CD4-positive, CD25-positive, alpha-beta regulatory T cell (primary cell): ENCODE data around the gene ATP2B2. TPM values are rescaled to one million over a fixed set of nuclear protein-coding genes. Genes with fewer than 3 reads are reported as not detected.

Experiments used
- ATAC-seq, 2 donors: fragments of 150-1000 bp; cut with Tn5 transposase; one replicate each; pipeline ENCODE4 v1.10.0; 2021; ENCODE audit warnings: low read depth in 2 of 2, moderate number of reproducible peaks in 2 of 2, moderate library complexity in 1 of 2
- DNase-seq, 3 donors: peaks; one replicate each; pipeline versions ENCODE4 v3.0.0 to v3.0.0-alpha.2; 2012 to 2022; ENCODE audit warnings: mixed read lengths in 1 of 3
- H3K27ac ChIP-seq: one replicate; pipeline ENCODE4 v1.7.0; 2013; ENCODE audit warnings: mild to moderate bottlenecking, low read length; ENCODE audit not compliant: insufficient read depth, poor library complexity, severe bottlenecking
- H3K27me3 ChIP-seq: one replicate; pipeline ENCODE4 v1.7.0; 2013; ENCODE audit warnings: low read length; ENCODE audit not compliant: control insufficient read depth, insufficient read depth
- H3K36me3 ChIP-seq: one replicate; pipeline ENCODE4 v1.7.0; 2013; ENCODE audit warnings: mild to moderate bottlenecking, low read length, moderate library complexity; ENCODE audit not compliant: control insufficient read depth, insufficient read depth
- H3K4me1 ChIP-seq: 2 replicates; pipeline ENCODE4 v1.7.0; 2013; ENCODE audit warnings: mild to moderate bottlenecking, low read length; ENCODE audit not compliant: insufficient read depth, control insufficient read depth, poor library complexity, severe bottlenecking
- H3K4me3 ChIP-seq: one replicate; pipeline ENCODE4 v1.7.0; 2013; ENCODE audit warnings: low read depth, mild to moderate bottlenecking, low read length, moderate library complexity
- H3K9me3 ChIP-seq, 2 experiments: 1 replicate in 1 of 2; 2 replicates in 1 of 2; pipeline ENCODE4 v1.7.0; 2013; ENCODE audit warnings: low read length in 2 of 2, mild to moderate bottlenecking in 1 of 2, moderate library complexity in 1 of 2; ENCODE audit not compliant: control insufficient read depth in 2 of 2
- H3K27ac Mint-ChIP-seq, 3 donors: one replicate each; pipeline ENCODE4 v1.8.0; 2020 to 2022; ENCODE audit warnings: mild to moderate bottlenecking in 3 of 3, mixed read lengths in 3 of 3, moderate library complexity in 2 of 3
- H3K27me3 Mint-ChIP-seq: one replicate; pipeline ENCODE4 v1.8.0; 2022; ENCODE audit warnings: mild to moderate bottlenecking, mixed read lengths
- H3K36me3 Mint-ChIP-seq: one replicate; pipeline ENCODE4 v1.8.0; 2020; ENCODE audit warnings: mixed read lengths
- H3K4me1 Mint-ChIP-seq, 4 donors: one replicate each; pipeline ENCODE4 v1.8.0; 2020 to 2022; ENCODE audit warnings: mixed read lengths in 4 of 4, mild to moderate bottlenecking in 1 of 4
- H3K4me3 Mint-ChIP-seq, 4 donors: one replicate each; pipeline ENCODE4 v1.8.0; 2020 to 2022; ENCODE audit warnings: mild to moderate bottlenecking in 4 of 4, mixed read lengths in 4 of 4, moderate library complexity in 3 of 4
- H3K9me3 Mint-ChIP-seq, 7 donors: one replicate each; pipeline ENCODE4 v1.8.0; 2020 to 2022; ENCODE audit warnings: mixed read lengths in 7 of 7, mild to moderate bottlenecking in 3 of 7, moderate library complexity in 2 of 7
- polyA plus RNA-seq, 4 donors: library from polyadenylated mRNA; unstranded; fragments of 300-500 nt; fragmentation: Illumina TruSeq; gene quantifications; one replicate each; pipeline ENCODE4 v1.2.3, GENCODE V29; 2021
- total RNA-seq: library from RNA; stranded (reverse); gene quantifications from one replicate; pipeline ENCODE4 v1.2.3, GENCODE V29; 2022

The ATP2B2 gene
- total and polyA plus RNA-seq, 5 donors from 2014 or later = 0.13 TPM; not detected in 4

DNA sequence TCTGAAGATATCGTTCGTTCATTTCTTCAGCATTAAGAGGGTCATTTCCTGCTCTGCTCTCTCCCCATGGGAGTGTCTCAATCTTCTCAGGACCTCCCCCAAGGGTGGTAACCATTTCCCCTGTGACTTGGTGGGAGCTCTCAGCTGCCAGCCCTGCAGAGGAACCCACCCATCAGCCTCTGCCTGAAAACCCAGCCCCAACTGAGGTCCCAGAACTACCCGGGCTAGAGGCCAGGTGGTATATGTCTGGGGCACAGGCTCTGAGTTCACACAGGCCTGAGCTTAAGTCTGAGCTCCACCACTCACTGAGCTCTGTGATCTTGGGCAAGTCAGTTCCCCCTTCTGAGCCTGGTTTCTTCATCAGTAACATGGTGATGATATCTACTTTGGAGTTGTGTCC lies 10.0 kb upstream of the ATP2B2 start:
- Mint-ChIP-seq H3K4me1 (no peaks in the 10 kb centered on the region), H3K36me3 (no peaks in the 10 kb centered on the region), H3K27ac (no peak overlapping the region), H3K4me3 (no peak overlapping the region), H3K9me3 (no peaks in the 10 kb centered on the region), H3K27me3 (peaks cover 9% of the 10 kb centered on the region)
- H3K9me3 ChIP-seq = no peaks in the 10 kb centered on the region
- DNase-seq = no peak
- no peak overlapping the region for H3K4me3 ChIP-seq
- H3K4me1 ChIP-seq = no peaks in the 10 kb centered on the region
- no peaks in the 10 kb centered on the region for H3K36me3 ChIP-seq
- no peak for ATAC-seq
- no peak overlapping the region for H3K27ac ChIP-seq
- H3K27me3 ChIP-seq = no peaks in the 10 kb centered on the region

- Mint-ChIP-seq H3K4me3 (no peak overlapping the region), H3K4me1 (no peaks in the 10 kb centered on the region), H3K27me3 (peaks cover 5% of the 10 kb centered on the region), H3K9me3 (no peaks in the 10 kb centered on the region), H3K36me3 (no peaks in the 10 kb centered on the region), H3K27ac (no peak overlapping the region)
- H3K4me3 ChIP-seq = no peak overlapping the region
- H3K36me3 ChIP-seq = no peaks in the 10 kb centered on the region
- ATAC-seq = no peak
- H3K27ac ChIP-seq = no peak overlapping the region
- H3K27me3 ChIP-seq = no peaks in the 10 kb centered on the region
- H3K9me3 ChIP-seq = no peaks in the 10 kb centered on the region
- no peaks in the 10 kb centered on the region for H3K4me1 ChIP-seq
- no peak for DNase-seq
Measured at GRCh38 chr3:10514407-10515069, 9.2 kb upstream of the ATP2B2 start.

DNA sequence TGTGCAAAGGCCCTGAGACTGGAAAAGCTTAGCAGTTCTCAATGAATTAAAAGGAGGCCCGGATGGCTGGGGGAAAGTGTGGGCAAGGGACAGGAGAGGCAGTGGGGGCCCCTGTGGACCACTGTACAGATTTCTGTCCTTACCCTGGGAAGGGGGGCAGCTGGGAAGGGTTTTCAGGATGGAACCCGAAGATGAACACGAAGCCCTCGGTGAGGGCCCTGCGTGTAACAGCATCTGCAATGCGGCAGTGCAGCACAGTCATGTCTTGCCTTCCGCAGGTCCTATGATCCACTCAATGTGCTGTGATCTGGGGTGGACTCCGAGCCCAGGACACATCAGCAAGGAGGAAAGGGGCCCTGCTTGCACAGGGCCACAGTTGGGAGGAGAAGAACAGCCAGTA lies 7.9 kb upstream of the ATP2B2 start:
- H3K27ac Mint-ChIP-seq = no peak overlapping the region
- ATAC-seq = no peak

DNA sequence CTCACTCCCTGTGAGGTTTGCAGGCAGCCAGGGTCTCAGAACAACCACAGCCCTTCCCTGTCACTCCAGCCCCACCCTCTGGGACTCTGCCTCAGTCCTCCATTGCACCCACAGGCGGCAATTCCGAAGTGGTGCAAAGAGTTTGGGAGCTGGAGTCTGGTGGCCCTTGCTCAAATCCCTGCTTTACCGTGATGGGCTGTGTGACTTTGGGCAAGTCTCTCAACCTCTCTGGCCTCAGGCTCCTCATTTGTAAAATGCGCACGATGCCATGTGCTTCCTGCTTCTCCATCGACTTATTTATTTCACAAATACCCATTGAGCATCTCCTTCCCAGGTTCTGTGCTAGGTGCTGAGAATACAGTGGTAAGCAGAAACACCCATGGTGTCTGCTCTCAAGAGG lies 7.3 kb upstream of the ATP2B2 start:
- Mint-ChIP-seq H3K27ac (no peak overlapping the region), H3K4me3 (no peak overlapping the region), H3K36me3 (no peaks in the 10 kb centered on the region), H3K9me3 (no peaks in the 10 kb centered on the region), H3K27me3 (no peaks in the 10 kb centered on the region), H3K4me1 (no peaks in the 10 kb centered on the region)
- Histone ChIP-seq H3K27me3 (no peaks in the 10 kb centered on the region), H3K27ac (no peak overlapping the region), H3K4me1 (no peaks in the 10 kb centered on the region), H3K9me3 (no peaks in the 10 kb centered on the region), H3K36me3 (no peaks in the 10 kb centered on the region), H3K4me3 (no peak overlapping the region)
- ATAC-seq (no peak), DNase-seq (no peak)

More for the DNA sequence above, 7.9 kb upstream of the ATP2B2 start:
- no peaks in the 10 kb centered on the region for H3K9me3 ChIP-seq
- no peaks in the 10 kb centered on the region for H3K4me1 ChIP-seq
- no peaks in the 10 kb centered on the region for H3K9me3 Mint-ChIP-seq
- no peak overlapping the region for H3K4me3 Mint-ChIP-seq
- no peaks in the 10 kb centered on the region for H3K4me1 Mint-ChIP-seq
- H3K27me3 ChIP-seq = no peaks in the 10 kb centered on the region
- no peaks in the 10 kb centered on the region for H3K36me3 Mint-ChIP-seq
- no peak overlapping the region for H3K27ac ChIP-seq
- H3K4me3 ChIP-seq = no peak overlapping the region
- peaks cover under 1% of the 10 kb centered on the region for H3K27me3 Mint-ChIP-seq
- DNase-seq = no peak
- no peaks in the 10 kb centered on the region for H3K36me3 ChIP-seq

GRCh38 chr3:10511809-10512494 lies 6.6 kb upstream of the ATP2B2 start:
- Histone ChIP-seq H3K4me1 (no peaks in the 10 kb centered on the region), H3K4me3 (no peak overlapping the region), H3K27me3 (no peaks in the 10 kb centered on the region), H3K9me3 (no peaks in the 10 kb centered on the region), H3K27ac (no peak overlapping the region), H3K36me3 (no peaks in the 10 kb centered on the region)
- Mint-ChIP-seq H3K27me3 (no peaks in the 10 kb centered on the region), H3K27ac (no peak overlapping the region), H3K36me3 (no peaks in the 10 kb centered on the region), H3K4me1 (no peaks in the 10 kb centered on the region), H3K4me3 (no peak overlapping the region), H3K9me3 (no peaks in the 10 kb centered on the region)
- DNase-seq = no peak
- no peak for ATAC-seq

- Histone ChIP-seq H3K36me3 (no peaks in the 10 kb centered on the region), H3K4me3 (no peak overlapping the region), H3K4me1 (no peaks in the 10 kb centered on the region), H3K27ac (no peak overlapping the region), H3K9me3 (no peaks in the 10 kb centered on the region), H3K27me3 (no peaks in the 10 kb centered on the region)
- no peaks in the 10 kb centered on the region for H3K27me3 Mint-ChIP-seq
- H3K27ac Mint-ChIP-seq = no peak overlapping the region
- no peak overlapping the region for H3K4me3 Mint-ChIP-seq
- no peak for DNase-seq
- no peaks in the 10 kb centered on the region for H3K36me3 Mint-ChIP-seq
- no peaks in the 10 kb centered on the region for H3K9me3 Mint-ChIP-seq
- peaks cover 0 to under 1% (median 0%) of the 10 kb centered on the region in 4 donors for H3K4me1 Mint-ChIP-seq
- no peak for ATAC-seq
Measured at GRCh38 chr3:10510743-10511432, 5.5 kb upstream of the ATP2B2 start.

DNA sequence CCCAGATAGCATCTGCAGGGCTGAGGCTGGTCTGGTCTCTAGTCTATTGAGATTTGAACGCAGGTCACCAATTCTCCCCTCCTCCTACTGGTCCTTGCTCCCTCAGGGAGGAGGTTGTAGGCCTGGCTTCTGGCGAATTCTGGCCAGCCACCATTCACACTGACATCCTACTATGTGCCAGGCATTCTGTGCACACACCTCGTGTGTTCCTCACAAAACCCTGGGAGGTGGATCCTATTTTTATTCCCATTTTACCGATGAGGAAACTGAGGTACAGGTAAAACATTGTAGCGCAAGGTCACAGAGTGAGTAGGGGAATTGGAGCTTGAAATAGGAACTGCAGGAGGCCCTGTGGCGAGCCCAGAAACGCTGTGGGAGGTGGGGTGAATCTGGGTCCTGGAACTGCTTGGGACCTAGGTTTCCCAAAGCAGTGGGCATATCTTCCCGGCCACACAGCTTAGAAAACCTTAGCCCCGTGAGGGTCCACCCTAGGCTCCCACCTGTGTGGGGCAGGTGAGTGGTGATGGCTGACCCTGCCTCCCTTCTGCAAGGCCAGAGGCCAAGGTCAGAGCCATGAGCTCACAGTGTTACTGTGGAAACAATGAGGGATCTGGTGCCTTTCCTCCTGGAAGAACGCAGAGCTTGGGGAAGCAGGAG lies 4.8 kb upstream of the ATP2B2 start:
- peaks cover 2% of the 10 kb centered on the region for H3K4me1 ChIP-seq
- no peak overlapping the region for H3K27ac Mint-ChIP-seq
- no peak overlapping the region for H3K27ac ChIP-seq
- H3K4me3 ChIP-seq = no peak overlapping the region
- no peak overlapping the region for H3K4me3 Mint-ChIP-seq
- ATAC-seq (no peak), DNase-seq (no peak)
- no peaks in the 10 kb centered on the region for H3K36me3 ChIP-seq
- no peaks in the 10 kb centered on the region for H3K9me3 ChIP-seq
- H3K27me3 ChIP-seq = peaks cover 2% of the 10 kb centered on the region
- peaks cover under 1% of the 10 kb centered on the region for H3K27me3 Mint-ChIP-seq
- no peaks in the 10 kb centered on the region for H3K36me3 Mint-ChIP-seq
- peaks cover 0 to 3% (median 0%) of the 10 kb centered on the region in 4 donors for H3K4me1 Mint-ChIP-seq
- no peaks in the 10 kb centered on the region for H3K9me3 Mint-ChIP-seq
